Fibroblast of mammary gland (primary cell): ENCODE data around the gene PCP4L1.

Source experiments
- DNase-seq: peaks from one replicate; pipeline ENCODE4 v3.0.0-alpha.2; 2010; ENCODE audit warnings: low read depth
- H3K4me3 ChIP-seq: 2 replicates; pipeline ENCODE4 v1.5.1; 2011; ENCODE audit warnings: low read depth, mild to moderate bottlenecking, low read length, moderate library complexity; ENCODE audit not compliant: control insufficient read depth
- CTCF ChIP-seq: conservative IDR thresholded peaks from 2 replicates; pipeline ENCODE4 v1.5.1; 2011; ENCODE audit warnings: low read depth, low read length, inconsistent platforms; ENCODE audit not compliant: control insufficient read depth, insufficient read depth

The PCP4L1 gene

GRCh38 chr1:161229896-161230295 lies 28.6 kb upstream of the PCP4L1 start:
- no peak for TF ChIP-seq CTCF
- H3K4me3 ChIP-seq = no peak overlapping the region
- DNase-seq = no peak

- H3K4me3 ChIP-seq = no peak overlapping the region
- no peak for DNase-seq
- TF ChIP-seq CTCF = no peak
These were observed 27.8 kb upstream of the PCP4L1 start for GRCh38 chr1:161230762-161231161.

GRCh38 chr1:161233102-161233501 lies 25.4 kb upstream of the PCP4L1 start:
- no peak overlapping the region for H3K4me3 ChIP-seq
- no peak for TF ChIP-seq CTCF
- DNase-seq = no peak

- DNase-seq = no peak
- no peak for TF ChIP-seq CTCF
- no peak overlapping the region for H3K4me3 ChIP-seq
These were observed 22.4 kb upstream of the PCP4L1 start for GRCh38 chr1:161235957-161236775.

GRCh38 chr1:161238039-161238473 lies 20.5 kb upstream of the PCP4L1 start, which contains the start of gene NR1I3:
TSS of gene NR1I3 (minus strand) at chr1:161238203. CDS start at chr1:161236565, 1,638 bp downstream.
- DNase-seq = peak; percentile 32
- H3K4me3 ChIP-seq = no peak within 1 kb of the TSS
- TF ChIP-seq CTCF = no peak

GRCh38 chr1:161241682-161242081 lies 16.9 kb upstream of the PCP4L1 start:
- no peak overlapping the region for H3K4me3 ChIP-seq
- DNase-seq = no peak
- TF ChIP-seq CTCF = no peak

- no peak overlapping the region for H3K4me3 ChIP-seq
- no peak for TF ChIP-seq CTCF
- DNase-seq = no peak
These were observed 16.2 kb upstream of the PCP4L1 start for GRCh38 chr1:161242313-161242712.
